ENCODE data around the gene URGCP. TPM values are rescaled to one million over a fixed set of nuclear protein-coding genes. Genes with fewer than 3 reads are reported as not detected.

URGCP gene
- total and polyA plus RNA-seq, 2 of the 4 experiments (the other 2 are of a cell fraction): 22.0 to 25.5 TPM

DNA sequence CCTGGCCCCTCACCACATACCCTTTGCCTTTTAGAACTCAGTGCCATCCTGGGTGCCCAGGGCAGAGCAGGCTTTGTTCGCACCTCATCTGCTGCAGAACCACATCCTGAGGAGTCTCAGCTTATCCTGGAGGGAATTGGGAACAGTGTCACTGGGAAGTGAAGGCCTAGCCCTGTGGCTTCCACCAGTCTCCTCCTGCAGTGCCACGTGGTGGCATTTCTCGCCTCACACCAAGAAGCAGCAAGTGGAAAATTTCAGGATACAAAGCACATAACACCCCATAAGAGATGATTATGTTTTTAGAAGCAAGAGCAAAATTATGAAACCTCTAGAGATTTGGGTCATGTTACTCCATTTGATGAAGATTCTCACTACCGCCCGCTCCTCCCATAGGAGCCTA, 46.7 kb upstream of the URGCP start:
- Histone ChIP-seq H3K23ac (ENCODE audit: low read depth, low read length) (no peak overlapping the region), H3K56ac (ENCODE audit: extremely low read depth, insufficient read depth, low read length) (no peak overlapping the region), H4K5ac (ENCODE audit: low read depth, low read length) (no peak overlapping the region), H2BK5ac (ENCODE audit: low read depth, low read length, poor library complexity, severe bottlenecking) (no peak overlapping the region), H3K14ac (replicated peaks; ENCODE audit: low read depth, low read length) (no peak overlapping the region), H3K18ac (ENCODE audit: low read depth, low read length) (no peak overlapping the region), H3K36me3 (ENCODE audit: control insufficient read depth, insufficient read depth, low read length) (peaks cover 15% of the 10 kb centered on the region), H4K91ac (ENCODE audit: insufficient read depth, low read depth, low read length) (no peak overlapping the region), H2BK20ac (ENCODE audit: low read depth, low read length) (no peak overlapping the region), H4K20me1 (ENCODE audit: insufficient read depth, low read length) (no peaks in the 10 kb centered on the region), H2AFZ (replicated peaks; ENCODE audit: low read length, poor library complexity) (no peak overlapping the region), H3K4me1 (ENCODE audit: control insufficient read depth, insufficient read depth, low read length) (no peaks in the 10 kb centered on the region), H3K4me3 (ENCODE audit: insufficient read depth, low read depth, low read length) (no peak overlapping the region), H3K27ac (ENCODE audit: insufficient read depth, low read length) (no peak overlapping the region), H2BK15ac (ENCODE audit: low read depth, low read length) (no peak overlapping the region), H3K4ac (ENCODE audit: low read depth, low read length) (no peak overlapping the region), H3K79me1 (ENCODE audit: low read depth in 1 of 2, low read length in 2 of 2) (no peaks in the 10 kb centered on the region), H3K27me3 (ENCODE audit: control insufficient read depth, insufficient read depth, low read length) (no peaks in the 10 kb centered on the region), H3K9me1 (ENCODE audit: insufficient read depth, low read length) (no peaks in the 10 kb centered on the region), H2BK120ac (ENCODE audit: low read depth, low read length) (no peak overlapping the region), H3K9ac (ENCODE audit: low read depth, low read length) (no peak overlapping the region), H4K8ac (ENCODE audit: low read depth in 2 of 2, low read length in 2 of 2) (no peak overlapping the region), H3K9me3 (ENCODE audit: control insufficient read depth, insufficient read depth, low read length) (no peaks in the 10 kb centered on the region), H2AK5ac (ENCODE audit: low read depth, low read length) (no peak overlapping the region), H3K4me2 (ENCODE audit: low read depth, low read length) (no peak overlapping the region), H2AK9ac (replicated peaks; ENCODE audit: low read depth, low read length, poor library complexity) (no peak overlapping the region)
- no peak for DNase-seq
- TF ChIP-seq POLR2A (IDR thresholded peaks at IDR 0.05; ENCODE audit: low read depth, low read length): no peak
- no peak for TF ChIP-seq CHD1 (IDR thresholded peaks at IDR 0.05; ENCODE audit: low read depth, low read length)
- no peak for TF ChIP-seq MAFK (IDR thresholded peaks at IDR 0.05; ENCODE audit: low read depth, low read length)
- TF ChIP-seq MAZ (IDR thresholded peaks at IDR 0.05; ENCODE audit: borderline replicate concordance, low read depth, low read length): no peak
- no peak for TF ChIP-seq BHLHE40 (IDR thresholded peaks at IDR 0.05; ENCODE audit: low read depth, low read length)
- TF ChIP-seq, protein P1, sequence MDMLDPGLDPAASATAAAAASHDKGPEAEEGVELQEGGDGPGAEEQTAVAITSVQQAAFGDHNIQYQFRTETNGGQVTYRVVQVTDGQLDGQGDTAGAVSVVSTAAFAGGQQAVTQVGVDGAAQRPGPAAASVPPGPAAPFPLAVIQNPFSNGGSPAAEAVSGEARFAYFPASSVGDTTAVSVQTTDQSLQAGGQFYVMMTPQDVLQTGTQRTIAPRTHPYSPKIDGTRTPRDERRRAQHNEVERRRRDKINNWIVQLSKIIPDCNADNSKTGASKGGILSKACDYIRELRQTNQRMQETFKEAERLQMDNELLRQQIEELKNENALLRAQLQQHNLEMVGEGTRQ (IDR thresholded peaks at IDR 0.05; ENCODE audit: low read depth, low read length): no peak
- TF ChIP-seq RCOR1 (IDR thresholded peaks at IDR 0.05; ENCODE audit: insufficient replicate concordance, low read length): no peak
- no peak for TF ChIP-seq NFE2L2 (IDR thresholded peaks at IDR 0.05; ENCODE audit: low read depth, low read length)
- no peak for TF ChIP-seq RAD21 (IDR thresholded peaks at IDR 0.05; ENCODE audit: low read length)
- TF ChIP-seq SMC3 (IDR thresholded peaks at IDR 0.05; ENCODE audit: low read depth, low read length): no peak
- no peak for TF ChIP-seq MXI1 (IDR thresholded peaks at IDR 0.05; ENCODE audit: borderline replicate concordance, low read depth, low read length)
- TF ChIP-seq, protein P2, sequence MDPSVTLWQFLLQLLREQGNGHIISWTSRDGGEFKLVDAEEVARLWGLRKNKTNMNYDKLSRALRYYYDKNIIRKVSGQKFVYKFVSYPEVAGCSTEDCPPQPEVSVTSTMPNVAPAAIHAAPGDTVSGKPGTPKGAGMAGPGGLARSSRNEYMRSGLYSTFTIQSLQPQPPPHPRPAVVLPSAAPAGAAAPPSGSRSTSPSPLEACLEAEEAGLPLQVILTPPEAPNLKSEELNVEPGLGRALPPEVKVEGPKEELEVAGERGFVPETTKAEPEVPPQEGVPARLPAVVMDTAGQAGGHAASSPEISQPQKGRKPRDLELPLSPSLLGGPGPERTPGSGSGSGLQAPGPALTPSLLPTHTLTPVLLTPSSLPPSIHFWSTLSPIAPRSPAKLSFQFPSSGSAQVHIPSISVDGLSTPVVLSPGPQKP (IDR thresholded peaks at IDR 0.05; ENCODE audit: borderline replicate concordance, low read depth, low read length): no peak
- TF ChIP-seq, protein P3, sequence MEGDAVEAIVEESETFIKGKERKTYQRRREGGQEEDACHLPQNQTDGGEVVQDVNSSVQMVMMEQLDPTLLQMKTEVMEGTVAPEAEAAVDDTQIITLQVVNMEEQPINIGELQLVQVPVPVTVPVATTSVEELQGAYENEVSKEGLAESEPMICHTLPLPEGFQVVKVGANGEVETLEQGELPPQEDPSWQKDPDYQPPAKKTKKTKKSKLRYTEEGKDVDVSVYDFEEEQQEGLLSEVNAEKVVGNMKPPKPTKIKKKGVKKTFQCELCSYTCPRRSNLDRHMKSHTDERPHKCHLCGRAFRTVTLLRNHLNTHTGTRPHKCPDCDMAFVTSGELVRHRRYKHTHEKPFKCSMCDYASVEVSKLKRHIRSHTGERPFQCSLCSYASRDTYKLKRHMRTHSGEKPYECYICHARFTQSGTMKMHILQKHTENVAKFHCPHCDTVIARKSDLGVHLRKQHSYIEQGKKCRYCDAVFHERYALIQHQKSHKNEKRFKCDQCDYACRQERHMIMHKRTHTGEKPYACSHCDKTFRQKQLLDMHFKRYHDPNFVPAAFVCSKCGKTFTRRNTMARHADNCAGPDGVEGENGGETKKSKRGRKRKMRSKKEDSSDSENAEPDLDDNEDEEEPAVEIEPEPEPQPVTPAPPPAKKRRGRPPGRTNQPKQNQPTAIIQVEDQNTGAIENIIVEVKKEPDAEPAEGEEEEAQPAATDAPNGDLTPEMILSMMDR (conservative IDR thresholded peaks at IDR 0.05; ENCODE audit: low read depth, low read length): no peak
- no peak for TF ChIP-seq FOS (IDR thresholded peaks at IDR 0.05; ENCODE audit: low read depth, low read length)
- no peak for TF ChIP-seq CEBPB (IDR thresholded peaks at IDR 0.05; ENCODE audit: low read depth, low read length)
- TF ChIP-seq RFX5 (IDR thresholded peaks at IDR 0.05; ENCODE audit: low read depth, low read length): no peak
- no TSS peak for BruUV-seq (replicated peaks)
- POLR2A ChIA-PET (ENCODE audit: unreplicated experiment): no interaction called here
- intact Hi-C loops (cut with micrococcal nuclease): loop anchor here (5.0 kb wide), 1 partner anchor 81 kb away; no protein-coding TSS in a partner anchor
- dilution Hi-C loops (cut with HindIII; ENCODE audit: low sequenced_read_pairs, unreplicated experiment): no loop called here
- WGBS, 2 experiments (ENCODE audit: extremely low coverage in 2 of 2, insufficient read length in 1 of 2): no CpG with 5 or more reads among the region's 5 CpGs
- no peak for ATAC-seq (ENCODE audit: low read depth)
- in situ Hi-C loops (cut with MboI; ENCODE audit: low sequenced_read_pairs): no loop called here
- CTCF ChIA-PET: no interaction called here
